ENCODE measurements around the gene TFEB.

- TF ChIP-seq POLR2AphosphoS5 (IDR thresholded peaks at IDR 0.05) (no peak), POLR2A (IDR thresholded peaks at IDR 0.05) (no peak), CTCF (IDR thresholded peaks at IDR 0.05 in 8 of 11, conservative IDR thresholded peaks at IDR 0.05 in 3 of 11) (no peak)
These were observed 81.7 kb downstream of the TFEB start for GRCh38 chr6:41653691-41654090.

Measured in spleen (tissue), 7 donors.